Left lung (tissue), 10 donors: ENCODE data around the gene EHD4. TPM values are rescaled to one million over a fixed set of nuclear protein-coding genes. Genes with fewer than 3 reads are reported as not detected.

Experiments used
- ATAC-seq: fragments of 200-7000 bp; cut with Tn5 transposase; one replicate; pipeline ENCODE4 v1.9.1; 2020; ENCODE audit warnings: moderate library complexity
- DNase-seq, 4 donors: peaks; one replicate each; pipeline ENCODE4 v3.0.0-alpha.2; 2013 to 2020
- H3K27ac ChIP-seq, 2 donors: fragments of 200-600 bp; sonication (generic) in 1 of 2; one replicate each; pipeline versions ENCODE4 v1.5.0 to v1.8.0; 2020 to 2021
- H3K27me3 ChIP-seq, 2 donors: fragments of 200-600 bp; sonication (generic) in 1 of 2; one replicate each; pipeline versions ENCODE4 v1.5.0 to v1.8.0; 2020 to 2021
- H3K36me3 ChIP-seq, 2 donors: fragments of 200-600 bp; sonication (generic) in 1 of 2; one replicate each; pipeline versions ENCODE4 v1.5.0 to v1.8.0; 2020 to 2021
- H3K4me1 ChIP-seq, 2 donors: fragments of 200-600 bp; one replicate each; pipeline ENCODE4 v1.8.0; 2021
- H3K4me3 ChIP-seq, 2 donors: fragments of 200-600 bp; sonication (generic) in 1 of 2; one replicate each; pipeline versions ENCODE4 v1.5.0 to v1.8.0; 2020 to 2021; ENCODE audit warnings: mild to moderate bottlenecking in 1 of 2
- H3K9me3 ChIP-seq, 2 donors: fragments of 200-600 bp; sonication (generic) in 1 of 2; one replicate each; pipeline versions ENCODE4 v1.5.0 to v1.8.0; 2020 to 2021
- intact Hi-C, 2 donors: fragments of 100-400 bp; cut with DNase I; formaldehyde crosslinking; loops; one replicate each; pipeline versions ENCODE4 v1.11.2 to v1.14.2; 2022
- polyA plus RNA-seq, 6 donors: library from polyadenylated mRNA; unstranded; fragments of 120-200 nt; gene quantifications; one replicate each; pipeline ENCODE4 v1.2.1, GENCODE V29; 2013; ENCODE audit not compliant: insufficient read length in 6 of 6
- total RNA-seq, 2 donors: library from RNA; stranded (reverse); fragmentation: NEBNext Ultra II Directional; extraction: Animal tissue kit (Norgen Biotek cat#: 25700); gene quantifications; one replicate each; pipeline ENCODE4 v1.2.1, GENCODE V29; 2021
- TF ChIP-seq, protein P1 (sequence below), 2 donors: fragments of 200-600 bp; sonication (generic) in 1 of 2; IDR thresholded peaks; one replicate each; pipeline versions ENCODE4 v1.5.0 to v1.8.0; 2021; ENCODE audit warnings: antibody characterized with exemption in 2 of 2
- donor health status: DM: no; HTN: yes; CAD: no.
- donor health status: DM: no; HTN: no; CAD: no.

The EHD4 gene
- total and polyA plus RNA-seq, 8 donors: 11.7 to 32.6 (median 13.1) TPM

DNA sequence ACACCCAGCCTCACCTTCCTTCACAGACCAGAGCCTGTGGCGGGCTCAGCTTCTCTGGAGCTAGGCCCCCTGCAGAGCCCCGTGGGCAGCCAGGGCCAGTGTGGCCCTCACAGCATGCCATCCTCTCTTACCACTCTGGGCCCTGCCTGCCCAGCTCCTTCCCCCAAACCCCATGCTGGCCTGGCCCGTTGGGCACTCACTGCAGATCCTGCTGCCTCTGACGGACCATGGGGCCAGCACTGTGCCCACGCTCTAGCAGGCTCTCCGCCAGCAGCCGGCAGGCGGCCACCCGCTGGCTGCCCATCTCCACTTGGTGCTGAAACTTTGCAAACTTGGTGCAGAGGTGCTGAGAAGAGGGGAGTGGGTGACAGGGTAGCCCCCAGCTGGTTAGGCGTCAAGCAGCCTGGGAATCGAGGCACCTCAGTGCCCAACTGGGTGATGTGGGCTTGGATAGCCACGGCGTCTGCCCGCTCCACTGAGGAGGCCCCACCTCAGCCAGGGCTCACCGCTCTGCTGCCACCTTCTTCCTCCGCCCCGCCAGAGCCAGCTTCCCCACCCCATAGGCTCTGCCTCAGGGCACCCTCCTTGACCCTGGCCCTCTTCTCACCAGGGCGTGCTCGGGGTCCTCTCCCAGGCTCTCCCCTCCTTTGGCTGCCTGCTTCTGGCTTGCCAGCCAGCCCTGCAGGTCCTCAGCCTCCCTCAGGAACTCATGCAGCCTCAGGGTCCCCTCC lies 101.0 kb downstream of the EHD4 start:
- Histone ChIP-seq H3K9me3 (no peaks in the 10 kb centered on the region), H3K27me3 (no peaks in the 10 kb centered on the region), H3K4me3 (no peak overlapping the region), H3K27ac (no peak overlapping the region), H3K36me3 (no peaks in the 10 kb centered on the region), H3K4me1 (no peaks in the 10 kb centered on the region)
- intact Hi-C loops: no loop called here
- ATAC-seq (no peak), DNase-seq (no peak)
- TF ChIP-seq, protein P1, sequence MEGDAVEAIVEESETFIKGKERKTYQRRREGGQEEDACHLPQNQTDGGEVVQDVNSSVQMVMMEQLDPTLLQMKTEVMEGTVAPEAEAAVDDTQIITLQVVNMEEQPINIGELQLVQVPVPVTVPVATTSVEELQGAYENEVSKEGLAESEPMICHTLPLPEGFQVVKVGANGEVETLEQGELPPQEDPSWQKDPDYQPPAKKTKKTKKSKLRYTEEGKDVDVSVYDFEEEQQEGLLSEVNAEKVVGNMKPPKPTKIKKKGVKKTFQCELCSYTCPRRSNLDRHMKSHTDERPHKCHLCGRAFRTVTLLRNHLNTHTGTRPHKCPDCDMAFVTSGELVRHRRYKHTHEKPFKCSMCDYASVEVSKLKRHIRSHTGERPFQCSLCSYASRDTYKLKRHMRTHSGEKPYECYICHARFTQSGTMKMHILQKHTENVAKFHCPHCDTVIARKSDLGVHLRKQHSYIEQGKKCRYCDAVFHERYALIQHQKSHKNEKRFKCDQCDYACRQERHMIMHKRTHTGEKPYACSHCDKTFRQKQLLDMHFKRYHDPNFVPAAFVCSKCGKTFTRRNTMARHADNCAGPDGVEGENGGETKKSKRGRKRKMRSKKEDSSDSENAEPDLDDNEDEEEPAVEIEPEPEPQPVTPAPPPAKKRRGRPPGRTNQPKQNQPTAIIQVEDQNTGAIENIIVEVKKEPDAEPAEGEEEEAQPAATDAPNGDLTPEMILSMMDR (IDR thresholded peaks at IDR 0.05): no peak

DNA sequence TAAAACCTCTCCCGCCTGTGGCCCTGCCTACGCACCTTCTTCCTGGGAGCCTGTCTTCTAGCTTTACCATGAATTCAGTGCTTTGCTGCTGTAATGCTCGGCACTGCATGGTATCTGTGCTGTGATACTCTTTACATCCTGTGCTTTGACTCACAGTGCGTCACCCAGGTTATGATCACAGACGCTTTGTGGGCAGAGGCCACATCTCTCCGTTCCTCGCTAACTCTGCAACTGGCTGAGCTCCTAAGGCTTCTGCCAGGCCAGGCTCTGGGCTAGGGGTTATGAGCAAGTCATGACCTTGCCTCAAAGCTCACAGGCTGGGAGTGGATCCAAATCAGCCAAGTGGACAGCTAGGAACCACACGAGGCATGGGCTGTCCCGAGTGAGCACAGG lies 101.7 kb downstream of the EHD4 start:
- Histone ChIP-seq H3K4me3 (no peak overlapping the region), H3K36me3 (peaks cover 0 to 5% of the 10 kb centered on the region in 2 donors), H3K27ac (no peak overlapping the region), H3K4me1 (no peaks in the 10 kb centered on the region), H3K27me3 (no peaks in the 10 kb centered on the region), H3K9me3 (no peaks in the 10 kb centered on the region)
- intact Hi-C loops: no loop called here
- DNase-seq (no peak), ATAC-seq (no peak)
- TF ChIP-seq, protein P1 (IDR thresholded peaks at IDR 0.05): no peak

DNA sequence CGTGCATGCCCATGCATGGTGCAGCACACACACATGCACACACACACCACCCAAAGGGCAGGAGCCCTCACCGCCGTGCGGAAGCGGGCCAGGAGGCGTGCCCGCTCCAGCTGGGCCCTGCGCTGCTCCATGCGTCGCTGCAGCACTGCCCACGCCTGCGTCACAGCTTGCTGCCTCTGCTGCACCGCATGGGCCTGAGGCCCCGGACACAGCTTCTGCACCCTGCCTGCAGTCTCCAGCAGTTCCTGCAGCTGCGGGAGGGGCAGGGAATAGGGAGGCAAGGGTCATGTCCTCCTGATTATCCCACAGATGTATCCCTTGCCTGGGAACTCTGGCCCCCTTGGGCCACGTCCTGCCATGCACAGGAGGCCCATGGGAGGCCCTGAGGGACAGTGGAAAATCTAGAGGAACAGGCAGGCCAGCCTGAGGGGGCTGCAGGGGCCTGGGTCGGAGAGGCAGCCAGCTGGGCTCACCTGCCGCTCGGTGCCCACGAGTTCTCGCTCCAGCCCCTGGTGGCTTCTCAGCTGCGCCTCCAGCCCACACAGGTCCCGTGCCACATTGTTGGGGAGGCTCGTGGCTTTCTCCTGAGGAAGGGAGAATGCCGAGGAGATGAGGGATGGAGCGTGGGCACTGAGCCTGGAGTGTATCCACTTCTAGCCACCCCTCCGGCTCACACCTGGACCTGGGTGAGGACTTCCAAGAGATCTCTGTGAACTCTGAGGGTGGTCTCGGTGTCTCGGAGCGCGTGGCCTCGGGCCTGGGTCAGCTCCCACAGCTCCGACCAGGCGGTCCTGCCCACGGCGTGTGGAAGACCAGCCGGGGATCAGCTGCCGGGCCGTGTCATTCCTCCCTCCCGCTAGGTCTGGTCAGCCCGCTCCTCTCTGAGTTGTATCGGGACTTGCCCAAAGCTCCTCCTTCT lies 102.3 kb downstream of the EHD4 start:
- TF ChIP-seq, protein P1 (IDR thresholded peaks at IDR 0.05): no peak
- intact Hi-C loops: no loop called here
- DNase-seq (no peak), ATAC-seq (no peak)
- Histone ChIP-seq H3K4me1 (no peaks in the 10 kb centered on the region), H3K36me3 (peaks cover 0 to 5% of the 10 kb centered on the region in 2 donors), H3K4me3 (no peak overlapping the region), H3K27ac (no peak overlapping the region), H3K27me3 (no peaks in the 10 kb centered on the region), H3K9me3 (no peaks in the 10 kb centered on the region)

DNA sequence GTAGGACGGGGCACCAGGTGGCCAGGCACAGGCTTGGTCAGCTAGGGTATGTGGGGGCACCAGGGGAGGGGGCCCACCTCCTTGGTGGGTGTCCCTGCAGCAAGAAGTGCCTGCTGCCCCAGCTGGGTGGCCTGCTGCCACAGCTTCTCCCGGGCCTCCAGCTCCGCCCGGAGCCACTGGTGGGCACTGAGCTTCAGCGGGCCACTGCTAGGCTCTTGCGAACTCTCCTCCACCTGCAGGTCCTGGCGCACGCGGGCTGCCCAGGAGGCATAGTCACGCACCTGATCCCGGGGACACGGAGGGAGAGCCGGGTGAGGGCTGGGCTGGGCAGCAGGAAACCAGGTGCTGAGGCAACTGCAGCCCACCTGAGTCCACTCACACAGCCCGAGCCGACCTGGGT lies 104.0 kb downstream of the EHD4 start:
- ATAC-seq (no peak), DNase-seq (no peak)
- Histone ChIP-seq H3K9me3 (no peaks in the 10 kb centered on the region), H3K36me3 (peaks cover 0 to 5% of the 10 kb centered on the region in 2 donors), H3K27me3 (no peaks in the 10 kb centered on the region), H3K27ac (no peak overlapping the region), H3K4me1 (no peaks in the 10 kb centered on the region), H3K4me3 (no peak overlapping the region)
- intact Hi-C loops: no loop called here
- TF ChIP-seq, protein P1 (IDR thresholded peaks at IDR 0.05): no peak
